GM21619 (cell line): ENCODE measurements around the gene CCNJL.
"Not testable (repeated sequence)": the region's sequence is repeated elsewhere in the genome, so short reads cannot be mapped to it uniquely, and the experiment has no call there.

Experiments used
- ATAC-seq: cut with Tn5 transposase; IDR thresholded peaks from one replicate; pipeline ENCODE4 v1.9.1; 2021; ENCODE audit not compliant: unreplicated experiment

CCNJL gene

DNA sequence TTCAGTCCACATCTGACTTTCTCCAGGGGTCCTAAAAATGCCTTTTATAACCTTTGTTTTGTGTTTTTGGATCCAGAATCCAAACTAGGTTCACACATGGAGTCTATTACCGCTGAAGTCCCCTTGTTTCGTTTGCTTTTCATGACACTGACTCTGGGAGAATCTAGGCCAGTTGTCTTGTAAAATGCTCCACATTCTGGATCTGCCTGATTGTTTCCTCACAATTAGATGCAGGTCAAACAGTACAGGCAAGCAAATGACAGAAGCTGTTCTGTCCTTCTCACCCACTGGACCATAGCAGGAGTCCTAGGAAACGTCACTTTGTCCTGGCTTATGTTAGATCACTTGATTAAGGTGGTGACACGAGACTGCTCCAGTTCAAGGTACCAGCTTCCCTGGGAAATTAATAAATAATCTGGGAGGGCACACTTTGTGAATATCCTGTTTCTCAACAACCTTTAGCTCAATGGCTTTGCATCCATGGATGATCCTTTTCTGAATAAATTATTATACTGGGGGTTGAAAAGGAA lies 49.0 kb downstream of the CCNJL start:
- ATAC-seq: no peak

DNA sequence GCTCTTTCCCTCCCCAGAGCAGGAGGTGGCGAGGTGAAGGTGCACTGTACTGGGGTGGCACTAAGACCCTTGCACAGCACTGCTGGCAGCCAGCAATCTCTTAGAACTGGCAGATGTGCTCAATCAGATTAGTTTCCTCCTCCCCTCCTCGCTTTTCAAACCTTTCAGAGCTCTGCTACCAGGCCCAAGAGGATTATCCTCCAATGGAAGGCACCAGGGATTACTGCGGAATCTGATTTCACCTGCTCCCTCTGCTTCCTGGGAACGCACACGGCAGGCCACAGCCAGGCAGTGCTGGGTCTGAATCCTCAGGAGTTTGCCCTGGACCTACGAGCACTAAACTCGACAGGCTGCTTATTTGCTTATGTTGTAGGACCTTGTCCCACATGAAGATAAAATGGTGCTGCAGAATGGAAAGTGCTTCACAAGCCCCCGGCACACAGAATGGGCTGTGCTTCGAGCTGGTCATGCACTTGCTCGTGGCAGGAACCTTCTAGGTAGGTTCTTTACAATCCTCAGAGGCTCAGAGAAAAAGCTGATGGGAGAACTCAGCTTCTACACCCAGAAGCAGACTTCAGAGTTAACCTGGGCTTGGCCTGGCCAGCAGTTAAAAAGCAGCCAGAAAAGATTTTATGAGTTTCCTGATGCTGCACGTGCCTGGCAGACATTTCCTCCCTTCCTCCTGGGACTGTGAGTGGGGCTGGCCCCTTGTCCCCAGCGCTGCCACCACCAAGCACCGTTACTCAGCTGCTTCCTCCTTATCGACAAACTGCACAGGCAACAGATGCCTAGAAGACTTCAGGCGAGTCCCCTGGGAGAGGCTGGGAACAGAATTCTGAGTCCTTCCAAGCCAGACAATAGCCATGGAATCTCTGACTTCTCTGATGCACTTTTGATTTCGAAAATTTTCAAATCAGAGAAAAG lies 50.0 kb downstream of the CCNJL start:
- no peak for ATAC-seq

DNA sequence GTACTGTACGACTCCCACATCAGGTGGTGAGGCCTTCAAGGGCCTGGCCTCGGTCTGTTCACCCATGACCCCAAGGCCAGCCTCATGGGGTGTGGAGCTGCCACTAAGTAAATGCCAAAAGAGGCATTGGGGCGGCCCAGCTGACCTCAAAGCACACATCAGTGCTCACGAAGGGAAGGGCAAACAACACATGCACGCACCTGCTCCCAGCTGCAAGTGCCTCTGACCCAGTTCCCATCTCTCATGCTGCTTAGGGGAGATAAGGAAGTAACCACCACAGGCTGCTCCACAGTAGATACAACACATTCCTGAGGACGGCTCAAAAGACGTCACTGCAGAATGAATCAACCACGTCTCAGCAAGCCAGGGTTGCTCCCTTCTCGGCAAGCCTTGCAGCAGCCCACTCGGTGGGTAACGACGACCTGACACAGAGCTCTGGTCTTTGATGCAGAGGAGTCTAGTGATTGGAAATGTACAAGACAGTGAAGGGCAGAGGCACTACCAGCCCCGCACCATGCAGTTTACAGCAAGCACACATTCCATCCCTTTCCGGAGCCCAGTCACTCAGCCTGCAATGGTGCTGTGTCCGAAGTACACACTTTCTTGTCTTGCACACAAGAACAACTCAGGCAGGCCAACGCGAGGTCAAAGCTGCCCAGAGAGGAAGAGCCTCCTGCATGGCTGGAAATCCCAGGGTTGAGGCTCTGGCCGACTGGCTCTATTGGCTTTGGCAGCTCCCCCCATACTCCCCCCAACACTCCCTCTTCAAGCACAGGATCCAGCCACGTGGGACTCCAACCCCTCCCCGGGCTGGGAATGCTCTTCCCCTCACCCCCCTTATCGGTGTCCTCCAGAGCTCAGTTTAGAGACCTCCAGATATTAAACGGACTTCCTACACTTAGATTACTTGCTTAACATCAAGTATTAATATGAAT lies 51.2 kb downstream of the CCNJL start:
- peak; percentile 61 for ATAC-seq

DNA sequence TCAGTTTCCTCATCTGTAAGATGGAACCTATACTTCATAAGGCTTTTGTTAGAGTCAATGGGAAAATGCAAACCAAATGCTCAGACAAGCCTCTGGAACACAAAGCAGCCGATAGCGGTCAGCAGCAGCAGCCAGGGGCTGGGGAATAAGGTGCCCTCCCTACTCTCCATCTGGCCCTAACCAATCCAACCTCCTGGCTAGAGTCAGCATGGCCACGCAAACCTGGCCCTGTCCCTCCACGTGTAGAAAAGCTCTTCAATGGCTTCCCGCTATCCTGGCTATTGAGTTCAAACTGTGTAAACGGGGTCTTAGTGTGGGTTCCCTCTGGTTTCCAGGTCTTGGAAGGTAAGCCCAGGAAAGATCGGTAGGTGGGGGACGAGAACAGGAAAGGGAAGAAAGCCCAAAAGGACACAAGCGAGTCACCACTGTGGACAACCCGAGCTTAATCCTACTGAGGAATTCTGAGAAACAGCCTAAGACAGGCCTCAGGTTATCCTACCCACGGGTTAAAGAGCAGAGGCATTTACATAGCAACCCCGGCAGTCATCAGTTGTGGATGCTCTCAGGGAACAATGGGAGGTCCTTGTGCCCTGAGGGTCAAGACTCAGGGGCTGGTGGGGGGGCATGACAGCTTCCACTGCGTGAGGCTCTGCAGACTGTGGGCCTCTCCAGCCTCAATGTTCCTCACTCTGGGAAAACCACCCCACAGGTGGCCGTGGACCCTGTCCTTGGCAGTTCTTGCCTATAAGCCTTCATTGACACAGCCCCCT lies 52.2 kb downstream of the CCNJL start:
- ATAC-seq: no peak

DNA sequence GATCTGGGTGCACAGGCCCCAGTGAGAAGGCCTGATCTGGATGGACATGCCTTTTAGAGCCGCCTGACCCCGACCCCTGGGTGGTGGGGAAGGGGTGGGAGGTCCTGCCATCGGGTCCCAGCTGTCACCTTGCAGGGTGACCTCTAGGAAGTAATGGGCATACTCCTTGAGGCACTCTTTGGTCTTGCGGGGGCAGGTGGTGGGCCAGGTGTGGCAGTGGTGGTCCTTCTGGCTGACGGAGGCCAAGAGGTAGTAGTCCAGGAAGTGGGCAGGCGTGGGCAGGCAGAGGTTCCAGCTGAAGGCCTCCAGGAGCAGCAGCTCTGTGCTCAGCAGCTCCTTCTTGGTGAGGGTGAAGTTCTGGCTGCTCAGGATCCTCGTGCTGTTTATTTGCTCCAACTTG lies 53.0 kb downstream of the CCNJL start:
- ATAC-seq: no peak

DNA sequence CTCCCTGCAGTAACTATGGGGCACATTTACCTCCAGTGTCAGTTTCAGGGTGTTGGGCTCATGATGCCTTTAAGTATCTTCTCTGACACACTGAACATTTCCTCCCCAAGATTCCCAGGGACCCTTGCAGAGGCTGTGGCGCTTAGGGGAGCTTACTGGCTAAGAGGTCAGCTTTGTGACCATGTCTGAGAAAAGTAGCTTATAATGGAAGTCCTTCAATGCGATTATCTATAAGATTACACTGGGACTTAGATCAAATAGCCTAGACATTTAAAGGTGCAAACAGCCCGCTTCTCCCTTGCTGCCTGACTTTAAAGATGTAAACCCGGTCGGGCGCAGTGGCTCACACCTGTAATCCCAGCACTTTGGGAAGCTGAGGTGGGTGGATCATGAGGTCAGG lies 57.7 kb downstream of the CCNJL start:
- no peak for ATAC-seq

DNA sequence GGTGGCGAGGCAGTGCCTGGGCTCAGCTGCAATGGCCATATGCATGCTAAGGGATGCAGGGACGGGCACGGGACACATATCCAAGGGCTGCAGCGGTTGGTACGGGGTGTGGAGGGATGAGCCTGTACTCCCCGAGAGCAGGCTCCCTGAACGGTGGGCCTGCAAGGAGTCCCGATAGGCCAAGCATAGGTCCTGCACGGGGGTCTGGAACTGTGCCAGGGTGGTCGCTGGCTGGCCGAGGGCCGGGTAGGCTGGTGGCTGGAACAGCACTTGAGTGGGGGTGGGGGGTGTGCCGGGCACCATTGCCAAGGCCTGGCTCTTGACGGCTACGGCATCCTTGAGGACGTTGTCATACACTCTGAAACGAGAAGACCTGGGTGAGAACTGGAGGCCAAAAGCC lies 58.9 kb downstream of the CCNJL start:
- ATAC-seq: no peak

DNA sequence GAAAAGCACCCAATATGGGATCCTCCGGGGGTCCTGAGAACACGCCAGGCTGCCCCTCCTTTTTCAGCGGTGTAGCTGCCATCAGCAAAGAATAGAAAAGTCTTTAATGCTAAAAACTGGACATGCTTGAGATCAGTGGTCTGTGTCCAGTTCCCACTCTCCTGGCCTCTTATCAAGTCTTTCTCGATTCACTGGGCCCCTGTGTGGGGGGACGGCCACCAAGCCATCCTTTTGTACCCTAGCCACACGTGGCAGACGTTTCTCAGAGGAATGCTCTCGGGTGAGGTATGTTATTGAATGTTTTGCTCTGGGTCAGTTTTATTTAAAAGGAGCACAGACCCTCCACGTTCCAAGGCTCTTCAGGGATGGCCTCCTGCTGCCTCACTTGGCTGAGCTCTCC lies 59.4 kb downstream of the CCNJL start:
- ATAC-seq: no peak

DNA sequence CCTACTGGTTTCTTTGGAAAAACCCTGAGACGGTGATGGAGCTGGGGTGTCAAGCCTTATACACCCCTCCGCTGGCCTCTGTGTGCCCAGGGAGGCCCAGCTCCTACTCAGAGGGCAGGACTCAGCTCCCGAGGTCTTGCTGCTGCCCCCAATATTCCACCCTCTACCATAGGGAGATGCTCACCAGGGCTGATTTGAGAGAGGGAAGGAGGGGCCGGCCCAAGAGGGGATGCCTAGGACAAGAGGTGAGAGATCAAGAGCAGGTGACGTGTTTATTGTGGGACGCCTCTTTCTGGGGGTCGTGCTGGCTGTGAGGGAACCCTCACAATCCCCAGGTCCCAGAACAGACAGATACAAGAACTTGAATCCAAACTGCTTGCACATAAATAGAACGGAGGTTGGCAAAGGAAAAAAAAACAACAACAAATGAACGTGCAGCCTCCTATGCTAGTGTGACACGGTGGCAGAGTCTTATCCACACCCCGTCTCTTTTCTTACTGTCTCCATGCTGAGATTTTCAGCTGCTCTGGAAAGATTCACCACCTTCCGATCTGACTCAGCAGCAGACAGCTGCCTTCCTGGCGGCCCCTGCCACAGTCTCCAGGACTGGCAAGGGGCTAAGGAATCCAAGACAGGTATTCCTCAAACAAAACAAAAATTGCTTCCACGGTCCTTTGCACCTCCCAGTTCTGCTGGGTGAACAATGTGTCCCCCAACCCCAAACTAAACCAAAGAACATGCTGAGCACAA lies 60.8 kb downstream of the CCNJL start:
- no peak for ATAC-seq

DNA sequence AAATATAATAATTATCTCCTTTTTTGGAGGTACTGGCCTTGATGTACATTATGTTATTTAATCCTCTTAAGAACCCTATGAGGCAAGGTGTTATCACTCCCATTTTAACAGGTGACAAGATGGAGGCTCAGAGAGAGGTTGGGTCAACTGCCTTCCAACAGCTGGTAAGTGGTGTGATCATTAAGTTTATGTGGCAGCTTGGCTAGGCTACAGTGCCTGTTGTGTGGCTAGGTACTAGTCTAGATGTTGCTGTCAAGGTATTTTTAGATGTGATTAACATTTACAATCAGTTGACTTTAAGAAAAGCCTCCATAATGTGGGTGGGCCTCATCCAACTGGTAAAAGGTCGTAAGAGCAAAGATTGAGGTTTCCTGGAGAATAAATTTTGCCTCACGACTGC lies 61.5 kb downstream of the CCNJL start:
- no peak for ATAC-seq

DNA sequence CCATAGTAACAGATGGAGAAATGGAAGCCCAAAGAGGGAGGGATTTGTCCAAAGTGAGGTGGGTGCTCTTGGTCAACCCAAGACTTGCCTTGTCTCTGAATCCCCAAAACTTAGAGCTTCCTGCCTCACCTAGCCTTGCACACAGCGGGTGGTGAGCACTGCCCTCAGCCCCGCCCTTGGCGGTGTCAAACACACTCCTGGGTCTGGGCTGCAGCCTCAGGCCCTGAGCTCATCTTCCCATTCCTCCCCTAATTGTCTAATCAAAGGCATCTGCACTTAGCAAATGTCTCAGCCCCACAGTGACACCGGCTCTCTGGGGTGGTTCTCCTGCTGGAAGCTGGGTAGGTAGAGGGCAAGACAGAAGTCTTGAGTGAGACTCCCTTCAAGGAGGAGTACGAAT lies 62.1 kb downstream of the CCNJL start:
- no peak for ATAC-seq

DNA sequence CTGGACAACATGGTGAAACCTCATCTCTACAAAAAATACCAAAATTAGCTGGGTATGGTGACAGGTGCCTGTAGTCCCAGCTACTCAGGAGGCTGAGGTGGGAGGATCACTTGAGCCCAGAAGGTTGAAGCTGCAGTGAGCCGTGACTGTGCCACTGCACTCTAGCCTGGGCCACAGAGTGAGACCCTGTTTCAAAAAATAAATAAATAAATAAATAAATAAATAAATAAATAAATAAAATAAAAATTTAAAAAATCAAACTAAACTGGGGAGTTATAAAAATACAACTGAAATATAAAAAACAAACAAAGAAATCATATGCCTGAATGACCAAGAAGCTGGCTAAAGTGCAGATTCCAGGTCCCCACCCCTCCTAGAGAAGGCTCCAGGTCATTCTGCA lies 62.8 kb downstream of the CCNJL start:
- ATAC-seq: not testable (repeated sequence)

DNA sequence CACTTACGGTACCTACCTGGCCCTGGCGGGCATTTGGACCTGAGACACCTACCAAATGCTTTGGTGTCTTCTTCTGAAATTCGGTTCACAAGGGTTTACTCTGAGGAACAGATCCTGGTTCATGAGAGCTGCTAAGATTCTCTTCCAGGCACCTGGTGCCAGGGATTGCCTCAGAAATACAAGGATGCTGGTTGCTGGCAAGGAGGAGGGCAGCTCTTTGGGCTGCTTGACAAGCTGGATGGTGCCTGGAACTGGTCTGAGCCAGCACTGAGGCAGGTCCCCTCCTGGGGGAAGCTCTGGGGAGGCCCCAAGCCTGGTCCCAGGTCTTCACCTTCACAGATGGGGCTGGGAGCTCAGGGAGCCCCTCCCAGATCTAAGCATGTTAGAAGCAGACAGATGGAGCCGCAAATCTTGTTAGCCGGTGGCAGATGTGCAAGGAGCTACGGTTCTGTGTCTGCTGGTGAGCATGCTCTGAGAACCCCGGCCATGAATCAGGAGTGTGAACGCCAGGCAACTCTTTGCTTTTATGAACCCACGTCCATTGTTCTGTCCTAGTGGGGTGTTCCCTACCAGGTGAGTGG lies 66.8 kb downstream of the CCNJL start:
- no peak for ATAC-seq

DNA sequence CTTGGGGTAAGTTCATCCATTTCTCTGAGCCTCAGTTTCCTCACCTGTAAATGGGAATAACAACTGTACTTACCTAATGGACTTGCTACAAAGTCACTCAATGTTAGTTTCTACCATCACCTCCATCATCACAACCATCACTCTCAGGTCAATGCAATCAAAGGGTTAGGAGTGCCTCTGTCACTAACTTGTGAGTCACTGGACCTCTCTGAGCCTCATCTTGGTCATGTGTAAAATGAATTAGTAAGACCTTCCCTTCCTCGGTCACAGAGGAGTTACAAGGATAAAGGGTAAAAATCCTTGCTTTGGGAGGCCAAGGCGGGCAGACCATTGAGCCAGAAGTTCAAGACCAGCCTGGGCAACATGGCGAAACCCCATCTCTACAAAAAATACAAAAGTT lies 70.2 kb downstream of the CCNJL start:
- ATAC-seq: no peak

DNA sequence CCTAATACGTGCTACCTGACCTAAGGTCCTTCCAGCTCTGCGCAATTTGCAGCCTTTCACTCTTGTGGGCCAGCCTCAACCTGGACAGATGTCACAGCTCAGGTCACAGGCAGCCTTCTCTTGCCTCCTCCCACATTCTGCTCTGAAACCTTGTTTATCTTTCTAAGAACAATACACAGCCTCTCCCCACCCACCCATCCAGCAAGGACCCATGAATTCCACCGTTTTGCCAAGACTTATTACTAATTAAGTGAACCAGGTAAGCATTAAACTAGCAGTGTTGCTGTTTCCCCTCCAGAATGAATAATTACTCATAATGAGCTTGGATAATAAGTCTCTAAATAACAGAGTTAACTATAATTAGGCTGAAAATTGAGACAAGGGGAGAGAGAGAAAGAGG lies 72.0 kb downstream of the CCNJL start:
- ATAC-seq: no peak

DNA sequence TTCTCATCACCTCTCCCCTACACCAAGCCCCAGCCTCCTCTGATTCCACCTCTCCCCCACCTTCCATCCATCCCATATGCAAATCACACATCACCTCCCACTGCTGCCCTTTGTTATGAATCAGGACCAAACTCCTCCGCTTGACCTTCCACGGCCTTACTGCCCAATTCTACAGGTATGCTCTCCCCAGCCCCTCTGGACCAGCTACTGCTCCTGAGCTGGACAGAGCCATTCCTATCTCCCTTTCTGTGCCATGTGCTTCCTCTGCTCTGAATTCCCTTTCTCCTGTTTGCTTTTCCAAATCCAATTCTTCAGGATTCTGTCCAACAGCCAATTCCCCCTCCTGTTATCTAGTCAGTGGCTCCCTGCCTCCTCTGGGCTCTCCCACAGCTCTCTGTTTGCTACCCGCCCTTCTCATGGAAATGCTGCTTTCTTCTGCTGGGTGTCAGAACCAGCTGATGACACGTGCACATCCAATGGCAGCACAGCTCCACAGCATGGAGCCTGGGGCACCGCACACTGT lies 74.7 kb downstream of the CCNJL start:
- no peak for ATAC-seq

DNA sequence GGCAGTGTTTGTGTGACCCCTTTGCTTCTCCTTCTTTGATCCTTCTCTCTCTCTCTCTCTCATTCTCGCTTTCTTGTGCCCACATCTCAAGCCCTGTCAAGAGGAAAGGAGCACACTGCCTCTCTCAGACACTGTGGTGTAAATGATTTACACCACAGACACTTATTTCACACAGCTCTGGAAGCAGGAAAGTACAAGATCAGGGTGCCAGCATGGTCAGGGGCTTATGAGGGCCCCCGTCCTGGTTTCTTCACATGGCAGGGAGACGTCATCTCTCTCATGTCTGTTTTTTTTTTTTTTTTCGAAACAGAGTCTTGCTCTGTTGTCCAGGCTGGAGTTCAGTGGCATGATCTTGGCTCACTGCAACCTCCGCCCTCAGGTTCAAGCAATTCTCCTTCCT lies 76.6 kb downstream of the CCNJL start:
- ATAC-seq: no peak

DNA sequence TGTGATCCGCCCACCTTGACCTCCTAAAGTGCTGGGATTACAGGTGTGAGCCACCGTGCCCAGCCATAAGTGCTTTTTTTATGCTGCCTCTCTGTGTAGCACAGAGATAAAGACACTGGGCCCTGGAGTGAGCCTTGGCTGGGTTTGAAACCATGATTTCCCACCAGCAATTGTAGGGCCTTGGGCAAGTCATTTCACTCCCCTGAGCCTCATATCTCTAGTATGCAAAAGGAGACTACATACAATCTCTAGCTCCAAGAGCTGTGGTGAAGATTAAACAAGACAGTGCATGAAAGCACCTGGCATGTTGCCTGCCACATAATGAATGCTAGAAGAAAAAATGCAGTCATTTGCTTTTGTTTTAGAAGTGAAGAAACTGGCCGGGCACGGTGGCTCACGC lies 79.1 kb downstream of the CCNJL start:
- peak; percentile 39 for ATAC-seq

DNA sequence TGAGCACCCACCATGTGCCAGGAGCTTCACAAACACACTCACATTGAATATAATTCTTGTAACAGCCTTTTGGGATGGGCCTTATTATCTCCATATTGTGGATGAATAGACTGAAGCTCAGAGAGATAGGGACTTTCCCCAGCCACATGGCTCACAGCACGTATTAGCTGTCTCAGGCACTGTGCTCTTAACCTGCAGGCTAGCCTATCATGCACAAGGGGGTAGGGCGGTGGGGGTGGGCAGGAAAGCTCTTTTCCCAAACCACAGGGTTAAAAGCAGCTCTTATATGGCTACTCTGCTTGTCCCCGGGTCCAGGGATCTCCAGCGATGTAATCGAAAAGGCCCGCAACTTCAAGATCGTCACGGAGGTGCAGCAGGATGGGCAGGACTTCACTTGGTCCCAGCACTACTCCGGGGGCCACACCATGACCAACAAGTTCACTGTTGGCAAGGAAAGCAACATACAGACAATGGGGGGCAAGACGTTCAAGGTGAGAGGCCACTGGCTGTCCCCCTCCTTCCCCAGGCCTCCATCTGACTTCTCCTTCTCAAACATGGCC lies 80.5 kb downstream of the CCNJL start:
- no peak for ATAC-seq
